Adrenal gland (tissue), 5 donors: Measurements from ENCODE around the gene DDTL.

Experiments
- CTCF ChIP-seq, 6 experiments: fragments of 450-650 bp in 4 of 6; fragments of 200-600 bp in 2 of 6; sonication (generic) in 1 of 6; IDR thresholded peaks; 1 replicate in 5 of 6; 2 replicates in 1 of 6; pipeline versions ENCODE4 v1.5.1 to v1.8.0; 2016 to 2021; ENCODE audit warnings: antibody characterized with exemption in 6 of 6, mild to moderate bottlenecking in 2 of 6, moderate library complexity in 1 of 6
- POLR2A ChIP-seq, 2 donors: fragments of 450-650 bp; IDR thresholded peaks; one replicate each; pipeline ENCODE4 v1.6.1; 2017; ENCODE audit warnings: antibody characterized with exemption in 2 of 2, mild to moderate bottlenecking in 2 of 2, moderate library complexity in 1 of 2
- donor health status: DM: no; HTN: no; CAD: no.

- TF ChIP-seq CTCF (IDR thresholded peaks at IDR 0.05): no peak
- no peak for TF ChIP-seq POLR2A (IDR thresholded peaks at IDR 0.05)
Observed at GRCh38 chr22:24002272-24002671, 35.6 kb downstream of the DDTL start.
